CD4-positive, alpha-beta T cell treated with Interleukin-21 for 1 hour (primary cell): Measurements from ENCODE around the gene LHX1.

Experiments
- DNase-seq: peaks from one replicate; pipeline ENCODE4 v3.0.0-alpha.2; 2020

The LHX1 gene

GRCh38 chr17:36939802-36940312, 2.6 kb downstream of the LHX1 start:
- DNase-seq, result no peak

DNA sequence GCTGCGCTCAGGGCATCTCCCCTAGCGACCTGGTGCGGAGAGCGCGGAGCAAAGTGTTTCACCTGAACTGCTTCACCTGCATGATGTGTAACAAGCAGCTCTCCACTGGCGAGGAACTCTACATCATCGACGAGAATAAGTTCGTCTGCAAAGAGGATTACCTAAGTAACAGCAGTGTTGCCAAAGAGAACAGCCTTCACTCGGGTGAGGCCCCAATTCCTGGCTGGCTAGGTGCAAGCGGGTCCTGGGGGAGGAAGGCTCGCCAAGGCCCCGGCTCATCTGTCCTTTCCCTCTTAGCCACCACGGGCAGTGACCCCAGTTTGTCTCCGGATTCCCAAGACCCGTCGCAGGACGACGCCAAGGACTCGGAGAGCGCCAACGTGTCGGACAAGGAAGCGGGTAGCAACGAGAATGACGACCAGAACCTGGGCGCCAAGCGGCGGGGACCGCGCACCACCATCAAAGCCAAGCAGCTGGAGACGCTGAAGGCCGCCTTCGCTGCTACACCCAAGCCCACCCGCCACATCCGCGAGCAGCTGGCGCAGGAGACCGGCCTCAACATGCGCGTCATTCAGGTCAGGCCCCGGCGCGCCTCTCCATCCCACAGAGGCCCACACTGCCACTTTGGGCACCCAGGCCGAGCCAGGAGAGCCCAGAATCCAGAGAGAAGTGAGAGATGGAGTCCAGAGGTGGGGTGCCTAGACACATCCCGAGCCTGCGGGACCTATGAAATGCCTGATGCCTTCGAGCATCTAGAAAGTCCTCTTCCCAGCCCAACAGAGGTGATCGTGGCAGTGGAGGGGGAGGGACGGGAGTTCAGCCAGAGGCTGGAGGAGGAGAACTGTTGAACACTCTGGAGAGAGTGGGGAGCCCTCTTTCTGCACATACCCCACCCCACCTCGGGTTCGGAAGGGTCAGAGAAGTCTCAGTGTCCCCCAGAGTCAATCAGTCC, 3.3 kb downstream of the LHX1 start:
- DNase-seq, result no peak

DNA sequence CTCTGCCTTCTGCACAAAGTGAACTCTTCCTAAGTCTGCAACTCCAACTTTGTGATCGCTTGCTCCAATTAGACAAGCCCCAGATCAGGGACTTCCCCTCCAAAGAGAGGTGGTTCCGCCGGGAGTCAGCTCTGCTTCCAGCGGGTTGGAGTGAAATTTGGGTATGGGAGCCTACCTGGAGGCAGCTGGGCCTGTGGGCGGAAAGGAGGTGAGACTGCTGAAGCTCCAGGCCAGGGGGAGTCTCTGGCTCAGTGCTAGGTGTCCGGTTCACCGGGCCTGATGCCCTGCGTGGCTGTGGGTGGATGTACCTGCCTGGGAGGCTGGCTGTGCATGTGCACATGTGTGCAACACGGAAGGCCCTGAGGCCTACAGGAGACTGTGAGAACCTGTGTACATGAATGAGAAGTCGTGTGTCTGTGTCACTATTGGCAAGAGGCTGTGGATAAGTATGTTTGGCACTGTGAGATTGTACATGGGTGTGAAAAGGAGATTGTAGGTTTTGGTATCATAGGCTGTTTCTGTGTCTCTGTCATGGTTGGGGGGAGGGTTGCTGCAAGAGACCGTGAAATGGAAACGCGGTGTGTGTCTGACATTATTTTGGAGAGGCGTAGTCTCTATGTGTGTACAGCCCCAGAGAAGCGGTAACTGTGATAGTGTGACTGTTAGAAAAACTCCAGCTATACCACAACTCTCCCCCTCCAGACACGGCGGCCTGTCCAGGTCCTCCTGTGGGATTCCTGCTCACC, 4.2 kb downstream of the LHX1 start:
- no peak for DNase-seq

GRCh38 chr17:36942019-36942599, 4.8 kb downstream of the LHX1 start:
- no peak for DNase-seq

- no peak for DNase-seq
These were observed 5.4 kb downstream of the LHX1 start for GRCh38 chr17:36942631-36943125.

DNA sequence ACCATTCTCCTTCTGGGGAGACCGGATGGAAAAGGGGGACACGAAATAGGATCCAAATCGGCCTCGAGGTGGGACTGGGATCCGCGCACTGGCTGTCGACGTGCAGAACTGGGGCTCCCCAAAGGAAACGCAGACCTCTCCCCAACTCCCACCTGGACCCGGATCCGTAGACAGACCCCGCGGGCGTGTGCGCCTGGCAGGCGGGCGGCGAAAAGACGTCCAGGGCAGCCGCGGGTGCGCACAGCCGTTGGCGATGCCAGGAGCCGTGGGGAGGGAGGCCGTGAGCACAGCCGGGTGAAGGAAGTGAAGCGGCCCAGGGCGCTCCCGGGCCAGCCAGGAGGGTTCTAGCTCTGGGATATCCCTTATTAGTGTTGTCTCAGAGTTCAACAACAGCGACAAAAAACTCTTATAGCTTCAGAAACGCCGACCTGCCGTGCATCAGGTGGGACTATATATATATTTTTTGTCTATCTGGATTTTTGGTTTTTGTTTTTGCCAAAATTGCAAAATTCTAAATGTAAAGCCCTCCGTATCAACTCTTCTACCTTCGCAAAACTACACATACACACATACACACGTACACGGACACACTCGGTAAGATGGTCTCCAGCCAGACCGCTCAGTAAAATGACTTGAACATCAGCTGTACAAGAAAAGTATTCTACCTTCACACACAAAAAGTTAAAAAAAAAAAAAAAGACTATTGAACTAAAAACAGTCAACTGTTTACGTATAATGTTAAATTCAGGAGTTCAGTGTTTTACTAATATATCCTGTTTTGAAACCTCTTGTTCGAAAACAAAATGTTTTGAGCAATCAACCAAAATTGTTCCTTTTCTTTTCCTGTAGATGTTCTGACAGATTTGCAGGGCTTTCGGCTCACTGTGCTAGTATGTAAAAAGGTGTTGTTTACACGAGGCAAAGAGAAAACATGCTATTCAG, 6.2 kb downstream of the LHX1 start:
- DNase-seq, result no peak

DNA sequence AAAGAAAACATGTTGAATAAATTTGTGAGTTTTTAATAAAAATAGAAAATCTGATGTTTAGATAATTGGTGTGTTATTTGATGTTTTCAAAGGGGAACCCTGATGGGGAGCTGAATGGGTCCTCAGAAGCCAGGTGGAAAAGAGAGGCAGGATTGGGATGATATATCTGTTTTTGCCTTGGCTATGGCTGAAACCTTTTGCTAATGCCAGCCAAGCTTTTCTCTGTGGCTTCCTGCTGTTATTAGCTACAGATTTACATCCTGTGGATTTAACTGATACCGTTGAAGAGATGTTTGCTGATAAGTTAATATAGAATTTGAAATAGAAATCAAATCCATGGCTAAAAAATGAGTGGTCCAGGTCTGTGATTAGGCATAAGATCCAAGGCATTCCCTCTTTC, 7.3 kb downstream of the LHX1 start:
- DNase-seq, result no peak

- no peak for DNase-seq
These were observed 7.9 kb downstream of the LHX1 start for GRCh38 chr17:36945140-36945539.

- DNase-seq, result no peak
These were observed 8.9 kb downstream of the LHX1 start for GRCh38 chr17:36945959-36946725.

- no peak for DNase-seq
These were observed 9.4 kb downstream of the LHX1 start for GRCh38 chr17:36946726-36947091.

DNA sequence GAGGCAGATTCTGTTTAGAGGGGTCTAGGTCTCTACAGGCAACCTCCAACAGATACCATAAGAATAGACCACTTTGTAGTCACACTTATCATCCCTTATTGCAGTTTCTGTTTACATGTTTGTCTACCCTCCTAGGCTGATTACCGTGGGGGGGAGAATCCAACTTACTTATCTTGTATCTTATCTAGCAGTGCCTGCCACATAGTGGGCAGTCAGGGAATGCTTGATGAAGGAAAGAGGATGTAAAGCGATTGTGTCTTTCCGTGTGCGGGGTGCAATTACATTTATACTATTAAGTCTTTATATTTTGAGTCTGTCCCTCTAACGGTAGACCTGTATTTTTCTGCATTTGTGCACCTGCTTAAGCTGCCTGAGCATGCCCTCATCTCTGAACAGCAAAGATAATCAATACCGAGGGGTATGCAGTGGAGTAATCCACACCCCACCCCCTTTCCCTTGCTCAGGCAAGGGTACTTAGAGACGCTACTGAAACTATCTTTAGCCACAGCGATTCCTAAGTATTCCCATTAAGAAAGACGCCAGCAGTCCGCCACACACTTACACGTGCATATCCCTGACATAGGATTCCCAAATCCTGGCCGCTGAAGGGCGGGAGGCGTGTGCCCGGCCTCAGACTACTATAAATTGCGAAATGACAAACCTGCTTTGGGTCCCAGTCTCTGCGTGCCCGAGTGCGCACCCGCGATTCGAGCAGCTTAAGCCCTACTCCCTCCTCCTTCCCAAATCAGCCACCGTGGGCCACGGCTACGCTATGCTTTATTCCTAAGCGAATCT, 10.8 kb downstream of the LHX1 start:
- DNase-seq, result no peak

- peak; percentile 97 for DNase-seq
These were observed 11.6 kb downstream of the LHX1 start, which contains the start of gene AATF for GRCh38 chr17:36948717-36949460. AATF (plus strand) TSS chr17:36948954; CDS start chr17:36949126, 172 bp downstream.

GRCh38 chr17:36949461-36949927, 12.2 kb downstream of the LHX1 start:
- no peak for DNase-seq

DNA sequence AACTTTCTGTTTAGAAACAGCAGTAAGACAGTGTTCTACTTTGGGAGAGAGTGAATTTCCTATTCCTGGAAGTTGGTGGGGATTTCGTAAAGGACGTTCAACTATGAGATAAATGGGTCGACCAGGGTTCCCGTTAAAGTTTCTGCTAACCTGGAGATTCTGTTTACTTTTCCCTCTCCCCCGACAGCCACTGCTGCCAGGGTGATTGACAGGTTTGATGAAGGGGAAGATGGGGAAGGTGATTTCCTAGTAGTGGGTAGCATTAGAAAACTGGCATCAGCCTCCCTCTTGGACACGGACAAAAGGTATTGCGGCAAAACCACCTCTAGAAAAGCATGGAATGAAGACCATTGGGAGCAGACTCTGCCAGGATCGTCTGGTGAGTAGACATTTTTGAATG, 12.8 kb downstream of the LHX1 start:
- DNase-seq, result no peak

- no peak for DNase-seq
These were observed 14.0 kb downstream of the LHX1 start for GRCh38 chr17:36951084-36951789.

GRCh38 chr17:36971508-36971907, 34.2 kb downstream of the LHX1 start:
- no peak for DNase-seq

DNA sequence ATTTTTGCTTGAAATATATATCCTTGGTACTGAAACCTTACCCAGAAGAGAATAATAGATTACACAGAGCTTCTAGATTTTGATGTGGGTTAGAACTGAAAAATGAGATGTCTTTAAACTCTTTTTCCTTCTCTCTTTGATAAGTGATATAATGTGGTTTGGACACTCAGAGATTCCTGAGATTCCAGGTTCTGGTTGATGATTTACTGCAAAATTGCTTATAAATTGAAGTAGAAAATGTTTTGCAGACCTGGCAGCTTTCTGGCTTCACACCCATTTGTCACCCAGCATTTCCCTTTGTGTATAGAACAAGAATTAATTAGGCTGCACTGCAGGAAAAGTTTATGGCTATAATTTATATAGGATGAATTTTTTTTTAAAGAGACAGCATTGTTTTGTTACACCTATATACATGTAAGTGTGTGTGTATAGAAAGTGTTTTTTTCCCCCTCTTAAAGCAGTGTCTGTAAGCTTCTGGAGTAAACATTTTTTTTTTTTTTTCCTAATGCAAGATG, 35.0 kb downstream of the LHX1 start:
- no peak for DNase-seq

DNA sequence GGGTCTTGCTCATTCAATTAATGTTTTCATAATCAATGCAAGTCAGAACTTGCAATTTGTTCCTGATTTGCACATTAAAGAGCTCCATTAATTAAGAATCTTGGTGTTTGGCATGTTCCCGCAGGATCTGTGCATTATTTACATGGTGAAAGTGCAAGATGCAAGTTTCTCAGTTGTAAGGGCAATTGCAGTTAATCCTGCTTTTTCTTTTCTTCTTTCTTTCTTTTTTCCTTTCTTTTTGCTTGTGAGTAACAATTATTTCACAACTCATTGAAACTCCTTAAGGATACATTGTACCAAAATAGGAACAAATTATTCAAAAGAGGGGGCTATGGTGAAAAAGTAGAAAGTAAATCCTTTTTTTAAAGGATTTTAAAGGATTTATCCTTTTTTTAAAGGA, 35.6 kb downstream of the LHX1 start:
- no peak for DNase-seq
